OCI-LY1 (cell line): ENCODE data around the gene KRTAP10-8.
"Not testable (repeated sequence)": the region's sequence is repeated elsewhere in the genome, so short reads cannot be mapped to it uniquely, and the experiment has no call there.

ENCODE experiments used
- H2AFZ ChIP-seq: fragments of 200-600 bp; sonication (generic), shearing (Covaris generic); 2 replicates; pipeline ENCODE4 v1.6.0; 2014; ENCODE audit warnings: antibody characterized with exemption, mild to moderate bottlenecking, low read length
- H3F3A ChIP-seq: fragments of 200-600 bp; sonication (generic), shearing (Covaris generic); 2 replicates; pipeline ENCODE4 v1.6.0; 2014; ENCODE audit warnings: mild to moderate bottlenecking, antibody characterized with exemption, low read length, moderate library complexity; ENCODE audit not compliant: insufficient read depth
- H3K27ac ChIP-seq: fragments of 200-600 bp; sonication (generic); 2 replicates; pipeline ENCODE4 v1.5.1; 2014; ENCODE audit warnings: low read length, mixed run types, mild to moderate bottlenecking, low read depth; ENCODE audit not compliant: poor library complexity, severe bottlenecking
- H3K27me3 ChIP-seq: fragments of 200-600 bp; sonication (generic); 2 replicates; pipeline ENCODE4 v1.6.0; 2014; ENCODE audit warnings: antibody characterized with exemption, mild to moderate bottlenecking, low read length, moderate library complexity; ENCODE audit not compliant: insufficient read depth
- H3K36me3 ChIP-seq: fragments of 200-600 bp; sonication (generic); 2 replicates; pipeline ENCODE4 v1.6.1; 2014; ENCODE audit warnings: mild to moderate bottlenecking, antibody characterized with exemption, low read length, moderate library complexity, mixed read lengths; ENCODE audit not compliant: insufficient read depth
- H3K4me1 ChIP-seq: fragments of 200-600 bp; sonication (generic); 2 replicates; pipeline ENCODE4 v1.5.1; 2014; ENCODE audit warnings: mild to moderate bottlenecking, low read length, moderate library complexity; ENCODE audit not compliant: insufficient read depth, severe bottlenecking
- H3K4me2 ChIP-seq: fragments of 200-600 bp; sonication (generic), shearing (Covaris generic); 2 replicates; pipeline ENCODE4 v1.6.1; 2014; ENCODE audit warnings: low read length
- H3K4me3 ChIP-seq: fragments of 200-600 bp; sonication (generic); 2 replicates; pipeline ENCODE4 v1.5.1; 2014; ENCODE audit warnings: low read length, low read depth, mild to moderate bottlenecking, mixed read lengths; ENCODE audit not compliant: poor library complexity, severe bottlenecking
- H3K79me2 ChIP-seq: fragments of 200-600 bp; shearing (Covaris generic); 2 replicates; pipeline ENCODE4 v1.6.1; 2016; ENCODE audit warnings: mixed run types, low read length, mixed read lengths; ENCODE audit not compliant: insufficient read depth
- H3K9ac ChIP-seq: fragments of 200-600 bp; sonication (generic), shearing (Covaris generic); 2 replicates; pipeline ENCODE4 v1.6.1; 2014; ENCODE audit warnings: mild to moderate bottlenecking, low read length, mixed read lengths
- H3K9me2 ChIP-seq: fragments of 200-600 bp; sonication (generic), shearing (Covaris generic); 2 replicates; pipeline ENCODE4 v1.6.1; 2014; ENCODE audit warnings: low read depth, mild to moderate bottlenecking, low read length, mixed read lengths
- H3K9me3 ChIP-seq: fragments of 200-600 bp; shearing (Covaris generic); 2 replicates; pipeline ENCODE4 v1.6.1; 2014; ENCODE audit warnings: low read length, mixed read lengths
- H4K20me1 ChIP-seq: fragments of 200-600 bp; sonication (generic), shearing (Covaris generic); 2 replicates; pipeline ENCODE4 v1.6.0; 2016; ENCODE audit warnings: mild to moderate bottlenecking, low read length; ENCODE audit not compliant: insufficient read depth
- EZH2 ChIP-seq: fragments of 200-600 bp; sonication (generic), shearing (Covaris generic); IDR thresholded peaks from 2 replicates; pipeline ENCODE4 v1.8.0; 2017; ENCODE audit warnings: borderline replicate concordance, mixed run types, mild to moderate bottlenecking, antibody characterized with exemption, low read length, moderate library complexity, mixed read lengths
- TF ChIP-seq, protein P1 (sequence below): fragments of 200-600 bp; sonication (generic), shearing (Covaris generic); IDR thresholded peaks from 2 replicates; pipeline ENCODE4 v1.5.1; 2017; ENCODE audit warnings: mild to moderate bottlenecking, antibody characterized with exemption, low read length, moderate library complexity, mixed read lengths

KRTAP10-8 gene

DNA sequence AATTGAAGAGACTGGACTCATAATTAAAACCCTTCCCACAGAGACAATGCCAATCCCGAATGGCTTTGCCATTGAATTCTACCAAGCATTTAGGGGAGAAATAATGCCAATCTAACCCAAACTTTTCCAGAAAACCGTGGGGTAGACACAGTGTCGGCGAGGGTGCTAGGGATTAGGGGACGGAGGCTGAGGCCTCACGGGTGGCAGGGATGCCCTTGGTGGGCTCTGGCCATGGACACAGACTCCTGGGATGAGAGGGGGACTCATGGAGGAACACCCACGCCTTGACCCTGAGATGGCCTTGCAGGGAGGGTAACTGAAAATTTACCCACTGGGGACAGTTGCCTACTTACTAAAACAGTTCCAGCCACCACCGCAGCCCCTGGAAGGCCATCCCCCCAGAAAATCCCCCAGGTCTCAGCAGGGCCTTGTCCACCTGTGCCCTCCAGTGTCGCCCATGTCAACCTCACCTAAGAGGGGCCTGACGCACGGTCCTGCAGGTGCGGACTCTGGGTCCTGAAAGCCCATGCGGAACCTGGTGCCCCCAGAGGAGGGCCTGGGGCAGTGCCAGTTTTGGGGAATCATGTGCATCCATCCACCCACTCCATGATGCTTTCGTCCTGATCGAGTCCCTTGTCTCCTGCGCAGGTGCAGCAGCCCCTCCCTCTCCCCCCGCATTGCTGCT lies 33.4 kb upstream of the KRTAP10-8 start:
- Histone ChIP-seq H4K20me1 (no peaks in the 10 kb centered on the region), H3K27me3 (no peaks in the 10 kb centered on the region; the same call in 1 of the 2 replicates), H3K79me2 (no peaks in the 10 kb centered on the region), H3F3A (no peaks in the 10 kb centered on the region), H3K4me2 (no peak overlapping the region), H2AFZ (no peak overlapping the region), H3K4me1 (no peaks in the 10 kb centered on the region), H3K27ac (no peak overlapping the region), H3K36me3 (no peaks in the 10 kb centered on the region; the same call in 1 of the 2 replicates), H3K9me3 (peaks cover 4% of the 10 kb centered on the region; the same call in 1 of the 2 replicates), H3K4me3 (no peak overlapping the region), H3K9me2 (no peaks in the 10 kb centered on the region), H3K9ac (no peak overlapping the region)
- no peak for TF ChIP-seq EZH2
- TF ChIP-seq, protein P1, sequence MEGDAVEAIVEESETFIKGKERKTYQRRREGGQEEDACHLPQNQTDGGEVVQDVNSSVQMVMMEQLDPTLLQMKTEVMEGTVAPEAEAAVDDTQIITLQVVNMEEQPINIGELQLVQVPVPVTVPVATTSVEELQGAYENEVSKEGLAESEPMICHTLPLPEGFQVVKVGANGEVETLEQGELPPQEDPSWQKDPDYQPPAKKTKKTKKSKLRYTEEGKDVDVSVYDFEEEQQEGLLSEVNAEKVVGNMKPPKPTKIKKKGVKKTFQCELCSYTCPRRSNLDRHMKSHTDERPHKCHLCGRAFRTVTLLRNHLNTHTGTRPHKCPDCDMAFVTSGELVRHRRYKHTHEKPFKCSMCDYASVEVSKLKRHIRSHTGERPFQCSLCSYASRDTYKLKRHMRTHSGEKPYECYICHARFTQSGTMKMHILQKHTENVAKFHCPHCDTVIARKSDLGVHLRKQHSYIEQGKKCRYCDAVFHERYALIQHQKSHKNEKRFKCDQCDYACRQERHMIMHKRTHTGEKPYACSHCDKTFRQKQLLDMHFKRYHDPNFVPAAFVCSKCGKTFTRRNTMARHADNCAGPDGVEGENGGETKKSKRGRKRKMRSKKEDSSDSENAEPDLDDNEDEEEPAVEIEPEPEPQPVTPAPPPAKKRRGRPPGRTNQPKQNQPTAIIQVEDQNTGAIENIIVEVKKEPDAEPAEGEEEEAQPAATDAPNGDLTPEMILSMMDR = no peak

DNA sequence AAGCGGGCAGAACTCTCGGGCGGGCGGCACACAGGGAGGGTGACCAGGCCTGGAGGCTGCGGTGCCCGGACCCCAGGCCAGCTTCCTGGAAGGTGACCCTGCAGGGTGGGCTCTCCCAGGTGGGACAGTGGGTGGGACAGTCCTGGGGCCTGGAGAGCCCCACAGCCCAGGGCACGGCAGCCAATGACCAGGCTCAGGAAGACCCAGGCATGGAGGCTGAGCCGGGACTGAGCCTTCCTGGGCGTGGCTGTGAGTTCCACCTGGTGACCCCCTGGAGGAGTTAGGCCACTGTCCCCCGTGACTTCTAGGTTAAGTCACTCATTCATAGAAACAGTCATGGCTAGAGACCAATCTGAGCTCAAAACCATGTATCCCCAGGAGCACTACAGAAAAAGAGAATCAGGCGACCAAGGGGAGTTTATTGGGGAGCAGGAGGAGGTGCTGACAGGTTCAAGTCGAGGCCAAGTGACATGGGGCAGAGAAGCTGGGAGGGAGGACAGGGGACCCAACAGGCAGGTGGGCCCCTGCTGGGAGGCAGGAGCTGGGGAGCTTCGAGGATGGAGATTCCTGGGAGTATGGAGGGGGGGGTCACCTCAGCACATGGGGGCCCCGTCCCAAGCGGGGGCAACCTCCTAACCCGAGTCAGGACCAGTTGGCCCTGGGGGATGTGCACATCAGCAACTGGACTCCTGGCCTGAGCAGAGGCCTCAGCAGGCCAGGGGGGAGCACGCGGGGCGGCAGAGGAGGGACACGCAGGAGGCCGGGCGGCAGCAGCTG lies 32.6 kb upstream of the KRTAP10-8 start:
- no peak for TF ChIP-seq EZH2
- TF ChIP-seq, protein P1 = no peak
- no peak overlapping the region for H3K4me3 ChIP-seq

DNA sequence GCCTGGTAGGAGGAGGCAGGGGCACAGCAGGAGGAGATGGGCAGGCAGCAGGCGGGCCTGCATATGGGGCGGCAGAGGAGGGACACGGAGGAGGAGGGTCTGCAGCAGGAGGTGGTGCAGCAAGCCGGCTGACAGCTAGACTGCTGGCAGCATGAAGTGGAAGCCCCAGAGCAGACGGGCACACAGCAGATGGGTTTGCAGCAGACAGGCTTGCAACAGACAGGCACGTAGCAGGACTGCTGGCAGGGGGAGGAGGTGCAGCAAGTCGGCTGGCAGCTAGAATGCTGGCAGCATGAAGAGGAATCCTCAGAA lies 32.1 kb upstream of the KRTAP10-8 start:
- H3K4me1 ChIP-seq = no peaks in the 10 kb centered on the region
- TF ChIP-seq EZH2 = no peak
- TF ChIP-seq, protein P1 = no peak
- no peak overlapping the region for H3K9ac ChIP-seq
- H3K27ac ChIP-seq = no peak overlapping the region
- H3K4me2 ChIP-seq = no peak overlapping the region
- no peaks in the 10 kb centered on the region for H3K79me2 ChIP-seq
- H3K27me3 ChIP-seq = no peaks in the 10 kb centered on the region; the same call in 1 of the 2 replicates
- H3K9me2 ChIP-seq = no peaks in the 10 kb centered on the region
- H3K4me3 ChIP-seq = no peak overlapping the region
- H4K20me1 ChIP-seq = no peaks in the 10 kb centered on the region
- no peak overlapping the region for H2AFZ ChIP-seq
- no peaks in the 10 kb centered on the region; the same call in 1 of the 2 replicates for H3K36me3 ChIP-seq
- H3K9me3 ChIP-seq = peaks cover 4% of the 10 kb centered on the region; the same call in 1 of the 2 replicates
- no peaks in the 10 kb centered on the region for H3F3A ChIP-seq

More for the DNA sequence above, 32.6 kb upstream of the KRTAP10-8 start:
- H3K4me2 ChIP-seq = no peak overlapping the region
- no peaks in the 10 kb centered on the region; the same call in 1 of the 2 replicates for H3K36me3 ChIP-seq
- H3K4me1 ChIP-seq = no peaks in the 10 kb centered on the region
- H3F3A ChIP-seq = no peaks in the 10 kb centered on the region
- H3K9me2 ChIP-seq = no peaks in the 10 kb centered on the region
- H3K9me3 ChIP-seq = peaks cover 4% of the 10 kb centered on the region; the same call in 1 of the 2 replicates
- H2AFZ ChIP-seq = no peak overlapping the region
- H3K79me2 ChIP-seq = no peaks in the 10 kb centered on the region
- no peaks in the 10 kb centered on the region for H4K20me1 ChIP-seq
- H3K27me3 ChIP-seq = no peaks in the 10 kb centered on the region; the same call in 1 of the 2 replicates
- no peak overlapping the region for H3K27ac ChIP-seq
- no peak overlapping the region for H3K9ac ChIP-seq

GRCh38 chr21:44580231-44580821 lies 31.6 kb upstream of the KRTAP10-8 start, which contains the start of gene KRTAP10-5:
KRTAP10-5 (minus strand) TSS chr21:44580604; CDS start chr21:44580578, 26 bp downstream.
- not testable (repeated sequence) for H3K36me3 ChIP-seq, H3K4me3 ChIP-seq, H3K9me3 ChIP-seq, H3K4me1 ChIP-seq, H3K9me2 ChIP-seq, H3K79me2 ChIP-seq, H4K20me1 ChIP-seq, H2AFZ ChIP-seq, H3K27ac ChIP-seq, H3K4me2 ChIP-seq, H3K27me3 ChIP-seq, H3F3A ChIP-seq, H3K9ac ChIP-seq
